ENCODE data around the gene CCL19. TPM values are rescaled to one million over a fixed set of nuclear protein-coding genes. Genes with fewer than 3 reads are reported as not detected.
A peak's percentile ranks its signal among the peaks of the same experiment; 100 is the strongest.

Gene CCL19
- total and polyA plus RNA-seq, 8 donors, result 4.3 to 24.1 (median 7.8) TPM; not detected in 3

DNA sequence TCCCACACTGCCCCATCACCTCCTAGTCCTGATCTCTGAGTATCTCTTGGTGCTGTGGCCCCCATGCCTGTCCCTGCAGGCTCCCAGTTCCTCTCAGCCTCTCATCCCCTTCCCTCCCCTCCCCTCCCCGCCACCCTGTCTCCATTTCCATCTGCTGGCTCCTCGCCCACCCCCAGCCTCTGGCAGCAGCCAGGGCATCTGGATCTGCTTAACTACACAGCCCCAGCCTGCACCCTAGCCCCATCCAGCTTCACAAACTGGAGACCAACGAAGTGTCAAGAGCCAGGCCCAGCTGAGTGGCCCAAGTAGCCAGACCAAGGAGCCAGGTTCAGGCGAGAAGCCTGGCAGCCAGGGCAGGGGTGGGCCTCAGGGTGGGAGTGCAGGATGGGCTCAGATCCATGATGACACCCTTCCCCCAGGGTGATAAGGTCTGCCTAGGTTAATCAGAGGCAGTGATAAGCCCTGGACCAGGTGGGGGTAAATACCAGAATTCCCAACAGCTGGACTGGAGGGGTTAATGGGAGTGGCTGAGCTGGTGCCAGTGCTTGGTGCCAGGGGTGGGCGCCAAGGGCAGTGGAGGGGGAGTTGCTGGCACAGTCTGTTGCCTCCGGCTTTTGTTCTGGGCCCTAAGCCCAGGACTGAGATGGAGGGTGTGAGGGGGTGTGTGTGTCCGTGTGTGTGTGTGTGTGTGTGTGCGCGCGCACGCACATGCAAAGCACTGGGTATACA is 36.6 kb downstream of the CCL19 start:
- WGBS, 5 donors, result 20 to 43% (median 25%) methylated on average over 7 to 11 of the region's 11 CpGs
- TF ChIP-seq, protein P1, sequence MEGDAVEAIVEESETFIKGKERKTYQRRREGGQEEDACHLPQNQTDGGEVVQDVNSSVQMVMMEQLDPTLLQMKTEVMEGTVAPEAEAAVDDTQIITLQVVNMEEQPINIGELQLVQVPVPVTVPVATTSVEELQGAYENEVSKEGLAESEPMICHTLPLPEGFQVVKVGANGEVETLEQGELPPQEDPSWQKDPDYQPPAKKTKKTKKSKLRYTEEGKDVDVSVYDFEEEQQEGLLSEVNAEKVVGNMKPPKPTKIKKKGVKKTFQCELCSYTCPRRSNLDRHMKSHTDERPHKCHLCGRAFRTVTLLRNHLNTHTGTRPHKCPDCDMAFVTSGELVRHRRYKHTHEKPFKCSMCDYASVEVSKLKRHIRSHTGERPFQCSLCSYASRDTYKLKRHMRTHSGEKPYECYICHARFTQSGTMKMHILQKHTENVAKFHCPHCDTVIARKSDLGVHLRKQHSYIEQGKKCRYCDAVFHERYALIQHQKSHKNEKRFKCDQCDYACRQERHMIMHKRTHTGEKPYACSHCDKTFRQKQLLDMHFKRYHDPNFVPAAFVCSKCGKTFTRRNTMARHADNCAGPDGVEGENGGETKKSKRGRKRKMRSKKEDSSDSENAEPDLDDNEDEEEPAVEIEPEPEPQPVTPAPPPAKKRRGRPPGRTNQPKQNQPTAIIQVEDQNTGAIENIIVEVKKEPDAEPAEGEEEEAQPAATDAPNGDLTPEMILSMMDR (IDR thresholded peaks at IDR 0.05), result no peak
- TF ChIP-seq EP300 (IDR thresholded peaks at IDR 0.05) (no peak), POLR2AphosphoS5 (IDR thresholded peaks at IDR 0.05) (no peak), POLR2A (IDR thresholded peaks at IDR 0.05) (no peak)
- Histone ChIP-seq H3K27ac (peak overlapping the region in 4 of 5 donors; percentile 53 to 84 (median 80)), H3K27me3 (no peaks in the 10 kb centered on the region), H3K9me3 (no peaks in the 10 kb centered on the region), H3K4me3 (peak overlapping the region in 1 of 4 donors; percentile 3), H3K36me3 (peaks cover 4 to 11% (median 9%) of the 10 kb centered on the region in 4 donors), H3K4me1 (peaks cover 46 to 56% (median 49%) of the 10 kb centered on the region in 4 donors)
- peak; percentile 46 to 88 for DNase-seq
- intact Hi-C loops (cut with DNase I; ENCODE audit: low total_unique reads), result no loop called here

DNA sequence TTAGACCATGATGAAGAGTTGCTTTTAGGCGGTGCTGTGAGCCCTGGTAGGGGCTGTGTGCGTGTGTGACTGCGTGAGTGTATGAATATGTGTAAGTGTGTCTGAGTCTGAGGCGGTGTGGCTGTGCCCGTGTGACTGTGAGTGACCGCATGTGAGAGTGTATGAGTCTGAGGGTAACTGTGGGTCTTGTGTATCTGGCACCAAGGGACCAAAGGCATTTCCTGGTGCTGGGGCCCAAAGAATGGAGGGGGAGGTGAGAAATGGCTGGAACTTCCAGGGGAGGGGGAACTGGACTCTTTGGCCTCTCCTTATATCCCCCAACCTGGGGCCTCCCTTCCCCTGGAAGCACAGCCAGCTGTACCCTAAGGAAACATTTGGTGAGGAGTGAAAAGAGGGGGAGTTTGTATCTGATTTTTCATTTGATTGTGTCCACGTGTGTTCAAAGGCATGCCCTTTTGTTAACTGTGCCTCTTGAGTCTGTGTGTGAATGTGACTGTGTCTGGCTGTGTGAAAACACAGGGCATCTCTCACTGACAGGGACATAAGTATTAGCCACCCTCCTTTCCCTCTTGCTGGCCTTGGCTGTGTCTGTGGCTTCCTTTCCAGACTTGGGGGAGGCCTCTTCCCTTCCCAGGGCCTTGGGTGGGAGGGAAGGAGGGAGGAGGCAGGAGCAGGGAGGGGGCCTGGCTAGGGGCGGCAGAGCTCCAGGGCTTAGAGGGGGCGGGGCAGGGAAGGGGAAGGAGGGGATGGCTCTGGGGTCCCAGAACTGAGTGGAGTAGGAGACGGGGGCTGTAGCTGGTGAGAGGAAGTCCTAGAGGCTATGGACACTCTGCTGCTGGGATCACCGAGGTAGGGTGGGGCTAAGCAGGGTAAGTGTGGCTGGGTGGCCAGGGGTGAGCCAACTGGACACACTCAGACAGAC is 37.7 kb downstream of the CCL19 start:
- Histone ChIP-seq H3K27me3 (no peaks in the 10 kb centered on the region), H3K4me3 (peak overlapping the region in 3 of 4 donors; percentile 33 to 44 (median 41)), H3K9me3 (no peaks in the 10 kb centered on the region), H3K36me3 (peaks cover 12 to 22% (median 18%) of the 10 kb centered on the region in 4 donors), H3K27ac (peak overlapping the region in 4 of 5 donors; percentile 53 to 84 (median 80)), H3K4me1 (peaks cover 46 to 67% (median 52%) of the 10 kb centered on the region in 4 donors)
- intact Hi-C loops (cut with DNase I; ENCODE audit: low total_unique reads), result no loop called here
- 49 to 64% (median 57%) methylated on average over 11 of the region's 11 CpGs for WGBS, 5 donors
- TF ChIP-seq, protein P1 (IDR thresholded peaks at IDR 0.05), result no peak
- TF ChIP-seq POLR2AphosphoS5 (IDR thresholded peaks at IDR 0.05) (no peak), POLR2A (IDR thresholded peaks at IDR 0.05) (no peak), EP300 (IDR thresholded peaks at IDR 0.05) (no peak)
- peak in 1 of 2 donors; percentile 89 for DNase-seq

DNA sequence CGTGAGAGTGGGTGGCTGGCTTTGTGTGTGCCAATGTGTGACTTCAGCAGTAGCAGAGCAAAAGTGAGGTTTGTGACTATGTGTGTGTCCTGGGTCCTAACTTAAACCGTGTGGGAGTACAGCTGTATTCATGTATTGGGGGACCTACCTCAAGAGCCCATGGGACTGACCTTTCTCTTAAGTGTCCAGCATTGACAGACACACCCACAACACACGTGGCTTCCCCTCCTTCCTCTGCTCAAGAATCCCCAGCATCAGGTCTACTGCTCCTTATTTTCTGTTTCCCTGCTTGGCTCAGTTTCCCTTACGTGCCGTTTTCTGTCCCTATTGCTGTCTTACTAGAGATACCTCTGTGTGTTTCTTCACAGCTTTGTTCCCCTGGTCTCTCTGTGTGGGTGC is 38.5 kb downstream of the CCL19 start:
- Histone ChIP-seq H3K9me3 (no peaks in the 10 kb centered on the region), H3K27ac (peak overlapping the region; percentile 53 to 84 (median 77)), H3K27me3 (no peaks in the 10 kb centered on the region), H3K4me1 (peaks cover 52 to 75% (median 60%) of the 10 kb centered on the region in 4 donors), H3K36me3 (peaks cover 14 to 25% (median 22%) of the 10 kb centered on the region in 4 donors), H3K4me3 (peak overlapping the region; percentile 26 to 44 (median 37))
- no peak for DNase-seq
- 21 to 38% (median 37%) methylated on average over 5 of the region's 5 CpGs for WGBS, 5 donors
- intact Hi-C loops (cut with DNase I; ENCODE audit: low total_unique reads), result no loop called here
- TF ChIP-seq, protein P1 (IDR thresholded peaks at IDR 0.05), result no peak
- TF ChIP-seq POLR2A (IDR thresholded peaks at IDR 0.05), result no peak
- no peak for TF ChIP-seq EP300 (IDR thresholded peaks at IDR 0.05)
- TF ChIP-seq POLR2AphosphoS5 (IDR thresholded peaks at IDR 0.05), result no peak
